HG02571 (cell line): ENCODE results near the gene ADCY9.
"Not testable (repeated sequence)": the region's sequence is repeated elsewhere in the genome, so short reads cannot be mapped to it uniquely, and the experiment has no call there.

ENCODE experiments used
- ATAC-seq: cut with Tn5 transposase; IDR thresholded peaks from one replicate; pipeline ENCODE4 v1.9.1; 2021; ENCODE audit warnings: mild to moderate bottlenecking, moderate library complexity; ENCODE audit not compliant: unreplicated experiment

ADCY9 gene

DNA sequence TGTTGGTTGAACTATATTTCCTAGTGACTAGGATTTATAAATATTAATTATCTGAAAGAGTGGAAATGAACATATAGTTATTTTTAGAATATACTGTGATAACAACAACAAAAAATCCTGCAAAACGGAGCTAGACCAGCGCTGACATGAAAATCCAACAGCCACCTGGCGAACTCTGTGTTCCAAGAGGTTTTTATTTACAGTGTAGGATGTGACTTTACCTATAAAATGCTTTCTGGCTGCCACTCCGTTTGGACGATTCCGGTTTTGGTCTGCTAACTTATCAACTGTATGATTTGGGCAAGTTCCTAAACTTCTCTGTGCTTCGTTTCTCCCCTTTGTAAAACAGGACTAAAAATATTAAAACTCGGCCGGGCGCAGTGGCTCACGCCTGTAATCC, 73.7 kb downstream of the ADCY9 start:
- ATAC-seq, result no peak

DNA sequence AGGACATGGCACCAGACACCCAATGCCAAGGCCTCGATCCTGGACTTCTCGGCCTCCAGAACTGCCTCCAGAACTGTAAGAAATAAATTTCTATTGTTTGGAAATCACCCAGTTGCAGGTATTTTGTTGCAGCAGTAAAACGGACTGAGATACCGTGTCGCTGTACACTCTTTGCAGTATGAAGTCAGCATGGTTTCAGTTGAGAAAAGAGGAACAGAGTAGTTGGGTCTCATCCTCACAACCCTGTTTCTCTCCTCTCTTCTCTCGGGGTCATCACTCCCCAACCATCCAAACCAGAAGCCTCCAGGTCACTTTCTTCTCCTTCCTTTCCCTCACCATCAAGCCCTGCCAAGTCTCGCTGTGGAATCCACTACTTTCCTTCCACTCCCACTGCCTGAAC, 77.8 kb downstream of the ADCY9 start:
- ATAC-seq, result no peak

DNA sequence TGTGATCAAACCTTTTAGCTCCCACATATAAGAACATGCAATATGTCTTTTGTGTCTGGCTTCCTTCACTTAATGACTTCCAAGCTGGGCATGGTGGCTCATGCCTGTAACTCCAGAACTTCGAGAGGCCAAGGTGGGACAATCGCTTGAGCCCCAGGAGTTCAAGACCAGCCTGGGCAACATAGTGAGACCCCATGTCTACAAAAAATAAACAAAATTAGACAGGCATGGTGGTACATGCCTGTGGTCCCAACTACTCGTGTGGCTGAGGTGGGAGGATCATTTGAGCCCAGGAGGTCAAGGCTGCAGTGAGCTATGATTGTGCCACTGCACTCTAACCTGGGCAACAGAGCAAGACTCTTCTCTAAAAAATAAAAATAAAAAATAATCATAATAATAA, 79.3 kb downstream of the ADCY9 start:
- ATAC-seq, result not testable (repeated sequence)

DNA sequence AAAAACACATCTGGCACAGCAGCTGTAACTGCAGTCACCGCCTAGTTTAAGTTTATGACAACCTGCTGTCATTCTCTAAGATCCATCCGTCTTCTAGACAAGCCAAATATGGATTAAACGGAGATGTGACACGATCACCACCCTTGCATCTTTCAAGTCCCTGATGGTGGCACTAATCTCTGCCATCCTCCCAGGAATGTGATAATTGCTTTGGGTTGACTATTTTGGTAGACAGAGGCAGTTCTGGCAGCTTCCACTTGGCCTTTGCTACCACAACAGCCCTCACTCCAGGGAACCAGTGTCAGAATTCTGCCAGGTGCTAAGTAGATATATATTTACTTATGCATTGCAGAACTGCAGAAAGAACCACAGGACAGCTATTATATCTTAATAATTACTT, 81.3 kb downstream of the ADCY9 start:
- no peak for ATAC-seq

DNA sequence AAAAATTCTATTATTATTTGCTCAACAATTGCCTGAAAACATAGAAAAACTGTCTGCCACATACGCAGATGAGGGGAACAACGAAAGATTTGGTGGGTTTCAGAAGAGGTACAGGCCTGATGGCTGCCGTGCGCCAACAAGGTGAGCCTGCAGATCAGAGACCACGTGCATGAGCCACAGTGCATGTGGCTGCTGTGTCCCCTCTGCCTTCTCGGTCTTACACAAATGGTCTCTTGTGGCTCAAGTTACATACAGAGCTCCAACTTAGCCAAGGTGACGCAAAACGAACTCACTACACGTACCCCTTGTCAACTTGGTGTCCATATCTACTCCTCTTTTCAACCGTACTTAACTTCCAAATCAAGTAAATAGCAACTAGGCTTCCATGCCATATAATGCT, 82.3 kb downstream of the ADCY9 start:
- no peak for ATAC-seq

DNA sequence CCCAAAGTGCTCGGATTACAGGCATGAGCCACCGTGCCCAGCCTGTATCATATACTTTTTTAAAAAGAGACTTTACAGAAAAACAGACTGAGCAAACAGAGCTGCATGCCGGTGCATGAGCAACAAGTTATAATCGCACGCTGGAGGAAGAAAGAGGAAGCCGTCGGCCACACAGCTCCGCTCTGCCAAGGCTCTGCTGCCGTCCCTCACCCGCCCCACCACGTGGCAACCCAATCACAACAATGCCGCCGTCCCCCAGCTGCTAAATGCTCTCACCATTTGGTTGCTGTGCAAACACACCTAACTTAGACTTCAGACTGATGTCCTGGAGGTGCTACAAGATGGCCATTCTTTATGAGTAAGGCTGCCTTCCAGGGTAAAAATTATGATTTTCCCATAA, 83.5 kb downstream of the ADCY9 start:
- ATAC-seq, result no peak

DNA sequence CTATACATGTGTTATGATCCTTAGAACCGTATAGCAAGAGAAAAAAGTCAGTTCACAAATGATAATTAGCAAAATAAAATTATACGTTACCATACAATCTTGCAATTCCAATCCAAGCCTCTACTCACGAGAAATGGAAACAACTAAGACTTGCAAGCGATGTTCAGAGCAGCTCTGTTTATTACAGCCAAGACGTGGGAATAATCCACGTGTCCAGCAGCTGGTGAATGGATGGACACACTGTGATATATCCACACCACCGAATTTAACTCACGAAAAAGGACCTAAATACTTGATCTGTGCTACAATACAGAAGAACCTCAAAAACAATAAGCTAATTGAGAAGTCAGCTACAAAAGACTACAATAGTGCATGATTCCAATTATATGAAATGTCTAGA, 88.1 kb downstream of the ADCY9 start:
- no peak for ATAC-seq

DNA sequence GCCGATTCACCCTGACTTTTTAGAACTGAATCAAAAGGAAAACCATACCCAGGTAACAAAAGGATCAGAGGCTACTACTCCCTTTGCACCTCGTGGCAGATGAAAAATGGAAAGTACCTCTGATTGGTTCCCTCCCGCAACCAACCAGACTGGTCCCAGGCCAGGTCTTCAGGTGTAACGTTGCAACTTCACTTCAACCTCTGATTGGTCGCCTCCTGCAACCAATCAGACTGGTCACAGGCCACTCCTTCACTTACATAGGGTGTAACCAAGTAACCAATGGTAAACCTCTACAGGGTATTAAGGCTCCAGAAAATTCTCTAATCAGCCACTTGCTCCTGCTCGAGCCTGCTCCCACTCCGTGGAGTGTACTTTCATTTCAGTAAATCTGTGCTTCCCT, 89.4 kb downstream of the ADCY9 start:
- no peak for ATAC-seq

DNA sequence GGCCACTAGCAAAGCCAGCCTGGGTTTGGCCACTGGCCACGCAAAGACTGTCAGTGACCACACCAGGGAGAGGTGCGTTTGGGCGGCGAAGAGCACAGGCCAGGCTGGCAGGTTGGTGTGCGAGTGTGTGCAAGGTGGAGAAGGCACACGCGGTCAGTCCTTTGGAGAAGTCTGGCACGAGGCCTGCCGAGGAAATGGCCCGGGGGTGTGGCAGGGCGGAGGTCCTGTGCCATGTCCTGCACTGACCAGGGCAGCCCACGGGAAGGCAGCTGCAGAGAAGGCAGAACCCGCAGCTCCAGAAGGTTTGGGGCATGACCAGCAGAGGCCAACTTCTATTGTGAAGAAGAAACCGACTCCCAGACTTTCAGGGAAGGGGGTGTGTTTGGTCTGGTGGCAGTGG, 90.8 kb downstream of the ADCY9 start:
- no peak for ATAC-seq

DNA sequence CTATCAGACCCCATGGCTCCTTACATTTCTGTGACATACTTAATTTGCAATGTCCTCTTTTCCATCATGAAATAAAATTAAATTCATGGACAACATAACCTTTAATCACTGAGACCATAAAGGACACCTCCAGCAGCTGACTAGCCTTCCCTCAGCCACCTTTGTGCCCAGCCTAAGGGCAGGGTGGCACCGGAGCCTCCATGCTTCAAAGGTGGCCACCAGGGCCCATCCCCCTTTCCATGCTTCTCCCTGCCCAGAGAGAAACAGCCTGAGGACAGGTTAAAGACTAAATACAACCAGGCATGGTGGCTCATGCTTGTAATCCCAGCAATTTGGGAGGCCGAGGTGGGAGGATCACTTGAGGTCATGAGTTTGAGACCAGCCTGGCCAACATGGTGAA, 94.3 kb downstream of the ADCY9 start:
- ATAC-seq, result no peak

DNA sequence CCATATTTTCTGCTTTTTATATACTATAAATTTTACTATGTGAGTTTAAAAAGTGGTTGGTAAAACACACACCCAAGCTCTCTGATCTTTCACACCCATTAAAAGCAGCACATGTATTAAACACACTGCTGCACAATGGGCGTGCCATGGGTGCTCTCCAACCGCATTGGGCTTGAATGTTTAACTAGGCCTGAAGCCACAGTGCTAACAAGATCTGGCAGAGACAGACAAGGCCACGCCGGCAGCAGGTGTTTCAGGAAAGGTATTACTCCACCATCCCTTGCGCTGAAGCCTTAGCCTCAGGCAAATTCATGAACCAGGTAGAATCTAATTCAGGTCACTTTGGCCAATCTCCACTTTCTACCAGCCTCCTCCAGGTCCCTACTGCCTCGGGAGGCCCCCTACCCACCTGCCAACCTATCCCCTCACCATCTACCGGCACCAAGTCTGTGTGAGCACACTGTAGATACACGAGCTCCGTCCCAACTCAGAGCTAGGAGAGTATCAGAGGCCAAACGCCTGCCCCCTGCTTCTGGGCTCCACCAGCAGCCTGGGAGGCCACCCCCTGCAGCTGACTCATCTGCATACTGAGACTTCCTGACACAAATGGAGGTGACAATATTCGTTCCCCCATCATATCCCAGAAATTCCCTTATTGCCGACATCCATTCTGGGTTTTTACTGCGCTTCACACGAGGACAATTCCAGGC, 95.0 kb downstream of the ADCY9 start:
- no peak for ATAC-seq

DNA sequence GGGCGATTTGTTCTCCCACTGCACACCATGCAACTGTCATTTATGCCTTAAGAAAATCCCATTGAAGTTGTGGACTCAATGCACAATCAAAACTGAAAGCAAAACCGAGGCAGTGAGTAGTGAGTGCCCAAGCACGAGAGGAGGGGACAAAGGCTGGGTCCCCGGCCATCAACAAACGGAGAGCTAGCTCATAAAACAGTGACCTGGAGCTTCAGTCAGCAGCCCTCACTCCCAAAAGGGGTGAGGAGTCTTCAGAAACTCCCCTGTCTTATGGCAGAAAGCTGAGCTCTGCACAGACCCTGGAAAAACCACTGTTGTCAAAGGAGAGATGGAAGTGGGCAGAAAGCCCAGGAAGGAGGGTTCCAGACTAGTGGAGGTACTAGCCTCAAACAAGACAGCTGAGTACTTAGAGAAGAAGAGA, 96.9 kb downstream of the ADCY9 start:
- no peak for ATAC-seq

DNA sequence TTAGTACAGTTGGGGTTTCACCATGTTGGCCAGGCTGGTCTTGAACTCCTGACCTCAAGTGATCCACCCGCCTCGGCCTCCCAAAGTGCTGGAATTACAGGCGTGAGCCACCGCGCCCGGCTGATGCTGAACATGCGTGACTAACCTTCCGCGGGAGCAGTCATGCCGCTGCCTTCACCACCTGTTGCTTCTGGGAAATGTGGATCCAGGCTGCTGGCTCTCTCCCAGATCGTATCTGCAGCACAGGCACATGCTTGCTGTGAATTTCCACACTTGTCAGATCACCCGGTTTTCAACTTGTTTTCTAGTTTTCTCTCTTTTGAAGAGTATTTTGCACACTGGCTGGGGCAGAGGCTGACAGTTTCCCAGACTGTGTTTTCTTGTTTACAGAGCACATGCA, 97.9 kb downstream of the ADCY9 start:
- no peak for ATAC-seq

DNA sequence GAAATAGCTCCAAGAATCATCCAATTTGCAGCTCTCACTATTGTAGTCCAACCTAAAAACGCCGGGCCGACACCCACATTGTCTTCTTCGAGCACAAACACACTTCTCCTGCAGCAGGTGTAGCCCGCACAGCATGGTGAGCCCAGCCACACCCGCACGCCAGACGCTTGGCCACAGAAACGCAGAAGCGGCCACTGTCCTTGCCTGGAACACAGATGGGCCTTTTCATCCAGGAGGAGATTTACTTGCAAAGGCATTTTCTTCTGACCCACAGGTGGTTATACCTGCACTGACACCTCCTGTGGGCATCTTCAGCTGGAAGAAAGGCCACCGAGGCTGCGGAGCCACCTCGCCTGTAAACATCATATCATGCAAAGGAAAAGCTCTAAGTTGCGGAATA, 98.4 kb downstream of the ADCY9 start:
- ATAC-seq, result no peak

DNA sequence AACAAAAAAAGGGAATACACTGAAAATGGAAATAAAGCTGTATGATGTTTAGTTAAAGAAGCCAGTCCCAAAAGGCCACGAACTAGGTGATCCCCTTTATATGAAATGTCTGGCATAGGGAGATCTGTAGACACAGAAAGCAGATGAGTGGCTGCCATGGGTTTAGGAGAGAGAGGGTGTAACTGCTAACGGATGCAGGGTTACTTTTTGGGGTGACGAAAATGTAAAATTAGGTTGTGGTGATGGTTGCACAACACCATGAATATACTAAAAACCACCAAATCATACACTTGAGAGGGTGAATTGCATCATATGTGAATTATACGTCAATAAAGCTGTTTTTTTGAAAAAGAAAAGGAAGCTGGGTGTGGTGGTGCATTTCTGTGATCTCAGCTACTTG, 99.6 kb downstream of the ADCY9 start:
- ATAC-seq, result no peak

DNA sequence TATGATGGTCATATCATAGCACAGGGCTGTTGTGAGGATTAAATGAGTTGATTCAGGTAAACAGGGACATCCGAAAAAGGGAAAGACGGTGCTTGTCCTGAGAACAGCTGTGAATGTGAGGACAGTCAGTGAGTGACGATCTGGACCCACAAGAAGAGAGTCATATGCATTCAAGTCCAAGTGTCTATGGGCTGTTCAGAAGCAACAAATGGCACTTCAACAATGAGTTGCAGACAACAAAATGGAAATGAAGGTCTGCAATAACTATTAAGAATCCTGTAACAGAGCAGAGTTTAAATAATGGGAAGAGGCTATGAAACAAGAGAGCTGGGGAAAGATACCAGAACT, 100.3 kb downstream of the ADCY9 start:
- no peak for ATAC-seq

DNA sequence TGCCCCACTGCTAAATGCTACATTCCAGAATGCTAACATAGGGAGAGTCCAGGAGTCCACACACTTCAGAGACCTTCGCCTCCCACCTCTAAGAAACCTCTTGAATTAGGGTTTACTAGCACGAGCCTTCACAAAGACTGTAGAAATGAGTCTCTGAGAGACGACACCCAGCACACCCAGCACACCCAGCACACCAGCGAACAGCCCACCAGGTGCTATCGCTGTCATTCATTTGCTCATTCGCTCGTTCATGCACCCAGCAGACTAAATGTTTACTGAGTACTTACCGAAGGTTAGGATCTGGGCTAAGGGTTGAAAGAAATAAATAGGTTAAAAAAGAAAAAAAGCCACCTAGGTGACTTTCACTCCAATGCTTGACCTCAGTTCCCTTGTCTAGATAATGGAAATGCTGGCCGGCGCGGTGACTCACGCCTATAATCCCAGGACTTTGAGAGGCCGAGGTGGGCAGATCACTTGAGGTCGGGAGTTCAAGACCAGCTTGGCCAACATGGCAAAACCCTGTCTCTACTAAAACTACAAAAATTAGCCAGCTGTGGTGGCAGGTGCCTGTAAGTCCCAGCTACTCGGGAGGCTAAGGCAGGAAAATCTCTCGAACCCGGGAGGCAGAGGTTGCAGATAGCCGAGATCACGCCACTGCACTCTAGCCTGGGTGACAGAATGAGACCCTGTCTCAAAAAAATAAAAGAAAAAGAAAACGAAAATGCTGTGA, 100.8 kb downstream of the ADCY9 start:
- ATAC-seq, result no peak

DNA sequence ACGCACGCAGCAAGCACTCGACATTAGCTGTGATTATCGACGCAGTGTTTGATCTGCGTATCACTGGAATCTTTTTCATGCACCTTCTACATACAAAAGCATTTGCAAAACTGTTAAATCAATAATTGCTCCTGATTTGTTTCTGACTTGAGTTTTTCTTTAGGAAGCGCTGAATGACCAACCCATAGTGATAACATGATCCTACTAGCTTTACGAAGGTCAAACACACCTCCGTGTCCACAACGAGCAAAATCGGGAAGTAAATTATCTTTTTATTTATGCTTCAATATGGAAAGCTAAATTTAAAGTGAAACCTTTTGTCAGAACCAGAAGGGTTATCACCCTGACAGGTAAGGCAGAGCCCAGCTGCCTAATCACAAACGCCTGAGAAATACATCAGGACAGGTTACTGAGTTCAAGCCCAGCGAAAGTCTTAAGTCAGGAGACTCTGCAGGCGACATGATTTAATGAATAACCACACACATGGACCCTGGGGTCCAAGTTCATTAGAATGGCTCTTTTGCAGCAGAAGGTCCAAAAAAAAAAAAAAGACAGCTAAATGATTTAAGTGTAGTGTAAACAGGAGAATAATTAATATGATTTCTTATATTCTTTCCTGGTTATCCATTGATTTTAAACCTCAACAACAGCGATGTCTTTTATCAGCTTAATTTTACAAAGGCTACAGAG, 104.2 kb downstream of the ADCY9 start:
- no peak for ATAC-seq

DNA sequence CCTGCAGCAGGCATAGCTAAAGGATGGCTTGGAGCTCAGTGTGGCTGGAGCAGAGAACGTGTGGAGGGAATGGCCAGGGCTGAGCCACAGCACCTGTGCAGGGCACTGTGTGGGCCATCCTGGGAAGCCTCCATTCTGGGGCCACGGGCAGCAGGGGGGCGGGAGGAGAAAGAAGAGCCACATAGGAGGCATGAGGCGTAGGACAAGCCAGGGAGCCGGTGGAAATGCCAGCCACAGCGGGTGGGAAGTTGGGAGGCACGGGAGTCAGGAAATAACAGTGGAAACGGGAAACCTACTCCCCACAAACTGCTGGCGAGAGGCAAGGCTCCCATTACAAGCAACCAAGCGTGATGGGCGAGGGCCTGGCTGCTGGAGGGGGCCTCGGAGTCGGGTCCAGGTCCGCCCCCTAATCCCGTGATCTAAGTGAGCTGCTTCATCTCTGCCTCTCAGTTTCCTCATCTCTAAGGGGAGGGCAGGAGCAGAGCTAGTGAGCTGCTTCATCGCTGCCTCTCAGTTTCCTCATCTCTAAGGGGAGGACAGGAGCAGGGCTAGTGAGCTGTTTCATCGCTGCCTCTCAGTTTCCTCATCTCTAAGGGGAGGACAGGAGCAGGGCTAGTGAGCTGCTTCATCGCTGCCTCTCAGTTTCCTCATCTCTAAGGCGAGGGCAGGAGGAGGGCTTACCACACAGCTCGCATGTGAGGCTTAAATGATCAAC, 104.9 kb downstream of the ADCY9 start:
- ATAC-seq, result no peak

DNA sequence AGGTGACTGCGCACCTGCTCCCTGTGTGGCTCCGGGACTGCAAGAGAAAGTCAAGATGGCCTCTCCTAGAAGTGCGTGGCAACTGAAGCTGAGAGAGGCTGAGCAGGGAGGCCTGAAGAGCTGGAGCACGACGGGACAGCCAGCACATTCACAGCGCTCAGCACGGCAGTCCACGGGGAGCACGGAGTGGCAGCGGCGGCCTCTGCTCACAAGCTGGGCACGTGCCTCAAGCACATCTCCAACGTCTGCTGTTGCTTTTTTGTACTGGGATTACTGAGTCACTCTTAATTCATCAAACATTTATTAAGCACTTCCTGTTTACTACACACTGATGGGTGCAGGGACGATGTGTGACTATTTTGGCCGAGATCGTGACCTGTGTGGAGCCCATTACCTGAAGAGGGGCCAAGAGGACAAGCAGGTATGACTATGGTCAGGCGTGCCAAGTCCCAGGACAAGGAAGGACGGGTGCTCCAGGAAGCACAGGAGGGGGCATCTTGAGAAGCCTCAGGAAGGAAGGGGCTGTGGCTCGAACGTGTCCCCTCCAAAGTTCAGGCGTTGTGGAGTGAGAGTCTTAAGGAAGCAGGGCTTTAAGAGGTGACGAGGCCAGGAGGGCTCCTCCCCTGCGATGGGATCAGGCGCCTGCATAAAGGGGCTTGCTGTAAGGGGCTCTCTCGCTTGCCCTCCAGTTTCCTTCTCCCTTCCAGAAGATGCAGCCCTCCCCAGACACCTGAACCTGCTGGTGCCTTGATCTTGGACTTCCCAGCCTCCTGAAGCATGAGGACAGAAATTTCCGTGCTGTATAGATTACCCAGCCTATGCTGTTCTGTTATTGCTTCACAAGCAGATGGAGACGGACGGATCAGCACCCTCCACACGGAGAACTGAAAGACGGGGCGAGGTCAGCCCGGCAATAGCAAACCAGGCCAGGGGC, 105.8 kb downstream of the ADCY9 start:
- no peak for ATAC-seq

DNA sequence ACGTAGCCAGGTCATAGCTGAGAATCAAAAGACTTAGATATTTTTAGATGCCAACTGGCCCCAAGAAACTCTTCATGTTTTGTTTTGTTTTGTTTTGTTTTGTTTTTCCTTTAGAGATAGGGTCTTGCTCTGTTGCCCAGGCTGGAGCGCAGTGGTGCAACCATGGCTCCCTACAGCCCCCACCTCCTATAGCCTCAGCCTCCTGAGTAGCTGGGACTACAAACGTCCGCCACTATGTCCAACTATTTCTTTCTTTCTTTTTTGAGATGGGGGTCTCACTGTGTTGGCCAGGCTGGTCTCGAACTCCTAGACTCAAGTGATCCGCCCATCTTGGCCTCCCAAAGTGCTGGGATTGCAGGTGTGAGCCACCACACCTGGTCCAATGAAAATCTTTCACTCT, 107.1 kb downstream of the ADCY9 start:
- no peak for ATAC-seq
